ENCODE data around the gene SPAG16.

SPAG16 gene

DNA sequence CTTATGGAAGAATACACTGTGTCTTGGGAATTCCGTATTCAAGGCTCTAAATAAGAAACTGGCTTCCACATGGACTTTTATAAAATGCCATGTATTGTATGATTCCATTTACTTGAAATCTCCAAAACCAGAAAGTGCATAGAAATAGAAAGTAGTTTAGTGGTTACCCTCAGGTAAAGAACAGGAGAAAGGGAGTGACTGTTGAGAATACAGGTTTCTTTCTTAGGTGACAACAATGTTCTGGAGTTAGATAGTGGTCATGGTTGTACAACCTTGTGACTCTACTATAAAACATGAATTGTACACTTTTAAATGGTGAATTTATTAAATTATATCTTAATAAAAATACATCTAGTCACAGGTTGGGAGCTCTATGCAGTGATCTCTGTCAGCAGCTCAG is 481.8 kb downstream of the SPAG16 start:
- no peaks in the 10 kb centered on the region for H3K36me3 Mint-ChIP-seq (ENCODE audit: low read depth)
- no peaks in the 10 kb centered on the region for H3K9me3 Mint-ChIP-seq
- TF ChIP-seq, protein P1, sequence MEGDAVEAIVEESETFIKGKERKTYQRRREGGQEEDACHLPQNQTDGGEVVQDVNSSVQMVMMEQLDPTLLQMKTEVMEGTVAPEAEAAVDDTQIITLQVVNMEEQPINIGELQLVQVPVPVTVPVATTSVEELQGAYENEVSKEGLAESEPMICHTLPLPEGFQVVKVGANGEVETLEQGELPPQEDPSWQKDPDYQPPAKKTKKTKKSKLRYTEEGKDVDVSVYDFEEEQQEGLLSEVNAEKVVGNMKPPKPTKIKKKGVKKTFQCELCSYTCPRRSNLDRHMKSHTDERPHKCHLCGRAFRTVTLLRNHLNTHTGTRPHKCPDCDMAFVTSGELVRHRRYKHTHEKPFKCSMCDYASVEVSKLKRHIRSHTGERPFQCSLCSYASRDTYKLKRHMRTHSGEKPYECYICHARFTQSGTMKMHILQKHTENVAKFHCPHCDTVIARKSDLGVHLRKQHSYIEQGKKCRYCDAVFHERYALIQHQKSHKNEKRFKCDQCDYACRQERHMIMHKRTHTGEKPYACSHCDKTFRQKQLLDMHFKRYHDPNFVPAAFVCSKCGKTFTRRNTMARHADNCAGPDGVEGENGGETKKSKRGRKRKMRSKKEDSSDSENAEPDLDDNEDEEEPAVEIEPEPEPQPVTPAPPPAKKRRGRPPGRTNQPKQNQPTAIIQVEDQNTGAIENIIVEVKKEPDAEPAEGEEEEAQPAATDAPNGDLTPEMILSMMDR (IDR thresholded peaks at IDR 0.05; ENCODE audit: unreplicated experiment in 3 of 3) = no peak
- no peaks in the 10 kb centered on the region for H3K27me3 Mint-ChIP-seq (ENCODE audit: low read depth)
- no peak overlapping the region for H3K4me3 Mint-ChIP-seq
- no peak overlapping the region for H3K27ac Mint-ChIP-seq
- no peaks in the 10 kb centered on the region for H3K4me1 Mint-ChIP-seq

DNA sequence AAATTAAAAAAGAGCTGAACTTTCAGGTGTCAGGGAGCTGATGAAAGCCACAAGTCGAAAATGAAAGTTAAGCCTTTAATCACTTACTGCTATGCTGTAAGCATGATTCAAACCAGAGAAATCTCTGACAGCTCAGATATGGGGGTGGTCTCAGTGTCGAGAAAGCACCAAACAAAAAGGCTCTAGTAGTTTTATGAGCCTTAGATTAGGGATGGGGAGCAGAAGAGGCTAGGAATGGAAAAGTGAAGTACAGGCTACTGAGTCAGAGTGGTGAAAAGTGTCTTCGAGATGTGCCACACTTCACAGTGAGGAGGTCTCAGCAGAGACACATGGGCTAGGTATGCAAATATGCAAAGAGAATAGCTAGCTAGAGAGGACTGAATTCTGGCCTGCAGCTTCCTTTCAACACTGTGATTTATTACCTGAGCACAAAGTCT is 482.2 kb downstream of the SPAG16 start:
- no peaks in the 10 kb centered on the region for H3K4me1 Mint-ChIP-seq
- no peaks in the 10 kb centered on the region for H3K27me3 Mint-ChIP-seq (ENCODE audit: low read depth)
- H3K9me3 Mint-ChIP-seq = no peaks in the 10 kb centered on the region
- H3K4me3 Mint-ChIP-seq = no peak overlapping the region
- no peak overlapping the region for H3K27ac Mint-ChIP-seq
- TF ChIP-seq, protein P1 (IDR thresholded peaks at IDR 0.05; ENCODE audit: unreplicated experiment in 3 of 3) = no peak
- no peaks in the 10 kb centered on the region for H3K36me3 Mint-ChIP-seq (ENCODE audit: low read depth)

DNA sequence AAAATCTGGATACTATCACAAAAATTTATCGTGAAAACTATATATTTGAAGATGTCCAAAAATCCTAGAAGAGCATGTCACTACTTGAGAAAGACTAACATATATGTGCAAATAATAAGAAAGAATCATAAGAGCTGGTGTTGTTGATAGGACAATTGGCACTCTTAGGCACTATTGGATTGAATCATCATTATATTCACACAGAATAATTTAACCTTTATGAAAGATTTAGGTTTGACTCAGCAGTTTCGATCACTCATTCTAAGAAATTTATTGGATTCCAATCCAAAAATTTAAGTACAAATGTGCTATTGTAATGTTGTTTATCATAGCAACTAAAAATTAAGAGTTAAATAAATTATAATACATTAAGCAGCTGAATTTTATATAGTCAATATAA is 503.6 kb downstream of the SPAG16 start:
- TF ChIP-seq, protein P1 (IDR thresholded peaks at IDR 0.05; ENCODE audit: unreplicated experiment in 3 of 3) = no peak
- H3K4me1 Mint-ChIP-seq = no peaks in the 10 kb centered on the region
- H3K36me3 Mint-ChIP-seq (ENCODE audit: low read depth) = no peaks in the 10 kb centered on the region
- no peaks in the 10 kb centered on the region for H3K27me3 Mint-ChIP-seq (ENCODE audit: low read depth)
- H3K27ac Mint-ChIP-seq = no peak overlapping the region
- no peaks in the 10 kb centered on the region for H3K9me3 Mint-ChIP-seq
- H3K4me3 Mint-ChIP-seq = no peak overlapping the region

DNA sequence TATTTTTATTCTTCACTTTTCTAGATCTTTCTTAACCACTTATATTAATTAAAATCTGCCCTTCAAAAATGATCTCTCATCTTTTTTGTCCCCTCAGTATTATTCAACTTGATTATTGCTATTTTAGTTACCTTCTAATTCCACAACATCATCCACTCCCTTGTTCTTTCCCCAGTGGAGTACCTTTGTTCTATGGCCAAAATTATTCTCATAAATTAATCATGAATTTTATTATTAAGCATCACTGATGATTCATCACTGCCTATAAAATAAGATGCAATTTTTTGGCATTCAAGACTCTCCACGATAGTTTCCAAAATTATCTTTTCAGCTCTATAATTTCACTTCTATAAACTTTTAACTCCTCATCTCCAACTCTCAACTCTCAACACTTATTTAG is 505.7 kb downstream of the SPAG16 start:
- H3K4me3 Mint-ChIP-seq = no peak overlapping the region
- no peaks in the 10 kb centered on the region for H3K9me3 Mint-ChIP-seq
- H3K27ac Mint-ChIP-seq = no peak overlapping the region
- no peaks in the 10 kb centered on the region for H3K36me3 Mint-ChIP-seq (ENCODE audit: low read depth)
- no peaks in the 10 kb centered on the region for H3K4me1 Mint-ChIP-seq
- TF ChIP-seq, protein P1 (IDR thresholded peaks at IDR 0.05; ENCODE audit: unreplicated experiment in 3 of 3) = no peak
- H3K27me3 Mint-ChIP-seq (ENCODE audit: low read depth) = no peaks in the 10 kb centered on the region

DNA sequence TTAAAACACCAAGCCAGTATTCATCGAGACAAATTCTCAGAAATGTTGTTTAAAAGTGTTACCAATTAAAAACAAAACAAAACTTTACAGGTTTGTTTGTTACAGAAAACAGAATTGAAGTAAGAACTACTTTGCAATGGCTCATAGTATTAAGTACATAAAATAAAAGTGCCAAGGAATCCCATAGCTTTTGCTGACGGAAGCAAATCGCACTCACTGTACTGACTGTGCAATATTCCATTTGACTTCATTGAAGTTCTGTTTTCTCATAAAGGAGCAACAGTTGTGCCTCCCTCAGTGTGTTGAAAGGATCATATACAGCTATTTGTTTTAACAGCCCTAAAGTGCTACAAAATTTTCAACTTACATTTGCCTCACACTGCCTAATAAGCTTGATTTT is 507.8 kb downstream of the SPAG16 start:
- TF ChIP-seq, protein P1 (IDR thresholded peaks at IDR 0.05; ENCODE audit: unreplicated experiment in 3 of 3) = no peak
- Mint-ChIP-seq H3K36me3 (ENCODE audit: low read depth) (no peaks in the 10 kb centered on the region), H3K9me3 (no peaks in the 10 kb centered on the region), H3K27ac (no peak overlapping the region), H3K27me3 (ENCODE audit: low read depth) (no peaks in the 10 kb centered on the region), H3K4me1 (no peaks in the 10 kb centered on the region), H3K4me3 (no peak overlapping the region)

DNA sequence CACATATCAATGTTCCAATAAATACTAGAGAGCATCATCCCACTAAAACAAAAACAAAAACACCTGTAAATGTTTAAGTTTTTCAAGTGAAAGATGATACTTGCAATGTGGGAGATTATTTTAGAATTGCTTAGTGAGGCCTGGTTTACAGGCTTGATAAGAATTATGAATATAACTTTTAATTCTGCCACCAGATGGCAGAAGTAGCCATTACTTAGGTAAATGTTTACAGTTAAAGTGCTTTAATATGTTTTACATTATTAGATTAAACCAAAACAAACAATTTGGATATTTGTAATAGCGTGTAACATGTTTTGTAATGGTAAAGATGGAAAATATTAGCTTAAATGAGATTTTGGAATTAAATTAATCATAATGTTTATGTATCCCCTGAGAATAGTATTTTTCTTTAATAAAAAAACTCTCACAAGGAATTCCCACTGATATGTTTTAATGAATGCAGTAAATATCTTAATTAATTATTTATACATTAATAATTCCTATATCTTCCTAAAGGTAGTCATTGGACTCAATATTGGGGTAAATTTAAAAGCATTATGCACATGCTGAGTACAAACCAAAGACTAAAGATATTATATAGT is 522.0 kb downstream of the SPAG16 start:
- Mint-ChIP-seq H3K36me3 (ENCODE audit: low read depth) (no peaks in the 10 kb centered on the region), H3K4me3 (no peak overlapping the region), H3K4me1 (no peaks in the 10 kb centered on the region), H3K9me3 (no peaks in the 10 kb centered on the region), H3K27me3 (ENCODE audit: low read depth) (no peaks in the 10 kb centered on the region), H3K27ac (no peak overlapping the region)
- TF ChIP-seq, protein P1 (IDR thresholded peaks at IDR 0.05; ENCODE audit: unreplicated experiment in 3 of 3) = peak; percentile 41 to 67 (median 47)
